ENCODE results near the gene SLC25A1. TPM values are rescaled to one million over a fixed set of nuclear protein-coding genes. Genes with fewer than 3 reads are reported as not detected.

The SLC25A1 gene
- total RNA-seq, 1 donor from 2014 or later: 39.4 TPM

GRCh38 chr22:19180740-19181410 is 2.3 kb upstream of the SLC25A1 start:
- Mint-ChIP-seq H3K27me3 (no peaks in the 10 kb centered on the region), H3K4me1 (peaks cover 21% of the 10 kb centered on the region), H3K27ac (no peak overlapping the region), H3K9me3 (no peaks in the 10 kb centered on the region), H3K36me3 (ENCODE audit: low read depth) (peaks cover 1% of the 10 kb centered on the region), H3K4me3 (no peak overlapping the region)
- intact Hi-C loops (cut with micrococcal nuclease): no loop called here
- no peak for DNase-seq

GRCh38 chr22:19180234-19180633 is 1.7 kb upstream of the SLC25A1 start:
- intact Hi-C loops (cut with micrococcal nuclease): no loop called here
- H3K27ac Mint-ChIP-seq: no peak overlapping the region
- H3K9me3 Mint-ChIP-seq: no peaks in the 10 kb centered on the region
- H3K4me1 Mint-ChIP-seq: peaks cover 23% of the 10 kb centered on the region
- peaks cover 1% of the 10 kb centered on the region for H3K36me3 Mint-ChIP-seq (ENCODE audit: low read depth)
- H3K4me3 Mint-ChIP-seq: no peak overlapping the region
- H3K27me3 Mint-ChIP-seq: no peaks in the 10 kb centered on the region
- DNase-seq: no peak

- intact Hi-C loops (cut with micrococcal nuclease): loop anchor here (1.0 to 5.0 kb wide), 4 partner anchors 35 to 269 kb away; partner anchors contain the start of genes CLTCL1, ESS2, HIRA and MRPL40
- peak; percentile 85 for DNase-seq
- H3K9me3 Mint-ChIP-seq: no peaks in the 10 kb centered on the region
- peaks cover 23% of the 10 kb centered on the region for H3K4me1 Mint-ChIP-seq
- peak overlapping the region; percentile 83 for H3K4me3 Mint-ChIP-seq
- H3K27me3 Mint-ChIP-seq: no peaks in the 10 kb centered on the region
- peak overlapping the region; percentile 70 for H3K27ac Mint-ChIP-seq
- peaks cover 1% of the 10 kb centered on the region for H3K36me3 Mint-ChIP-seq (ENCODE audit: low read depth)
Observed at GRCh38 chr22:19179497-19180048, 1.0 kb upstream of the SLC25A1 start.

- H3K4me1 Mint-ChIP-seq: peaks cover 28% of the 10 kb centered on the region
Observed at GRCh38 chr22:19178065-19178656, 375 bp downstream of the SLC25A1 start.

GRCh38 chr22:19177164-19178064 is 1.1 kb downstream of the SLC25A1 start:
- no peak overlapping the region for H3K27ac Mint-ChIP-seq
- peaks cover 33% of the 10 kb centered on the region for H3K4me1 Mint-ChIP-seq
- no peaks in the 10 kb centered on the region for H3K27me3 Mint-ChIP-seq
- peaks cover 7% of the 10 kb centered on the region for H3K36me3 Mint-ChIP-seq (ENCODE audit: low read depth)
- intact Hi-C loops (cut with micrococcal nuclease): loop anchor here (1.0 to 5.0 kb wide), 3 partner anchors 55 to 302 kb away; partner anchors contain the start of genes CDC45, DGCR2, HIRA and MRPL40
- peak; percentile 57 for DNase-seq
- peak overlapping the region; percentile 72 for H3K4me3 Mint-ChIP-seq
- H3K9me3 Mint-ChIP-seq: no peaks in the 10 kb centered on the region

More at GRCh38 chr22:19178065-19178656, 375 bp downstream of the SLC25A1 start:
- H3K27ac Mint-ChIP-seq: no peak overlapping the region
- H3K4me3 Mint-ChIP-seq: peak overlapping the region; percentile 72
- peak; percentile 91 for DNase-seq
- H3K36me3 Mint-ChIP-seq (ENCODE audit: low read depth): peaks cover 5% of the 10 kb centered on the region
- H3K9me3 Mint-ChIP-seq: no peaks in the 10 kb centered on the region
- intact Hi-C loops (cut with micrococcal nuclease): loop anchor here (1.0 to 5.0 kb wide), 3 partner anchors 56 to 301 kb away; partner anchors contain the start of genes CDC45, DGCR2, HIRA and MRPL40
- no peaks in the 10 kb centered on the region for H3K27me3 Mint-ChIP-seq

GRCh38 chr22:19176732-19177131 is 1.8 kb downstream of the SLC25A1 start:
- peak; percentile 59 for DNase-seq
- intact Hi-C loops (cut with micrococcal nuclease): loop anchor here (5.0 kb wide), 1 partner anchor 256 kb away; the partner anchor contains the start of genes HIRA and MRPL40
- peaks cover 31% of the 10 kb centered on the region for H3K4me1 Mint-ChIP-seq
- H3K4me3 Mint-ChIP-seq: peak overlapping the region; percentile 72
- H3K36me3 Mint-ChIP-seq (ENCODE audit: low read depth): peaks cover 11% of the 10 kb centered on the region
- H3K27me3 Mint-ChIP-seq: no peaks in the 10 kb centered on the region
- H3K27ac Mint-ChIP-seq: no peak overlapping the region
- no peaks in the 10 kb centered on the region for H3K9me3 Mint-ChIP-seq

GRCh38 chr22:19176175-19176643 is 2.3 kb downstream of the SLC25A1 start:
- H3K27me3 Mint-ChIP-seq: no peaks in the 10 kb centered on the region
- no peak overlapping the region for H3K27ac Mint-ChIP-seq
- DNase-seq: no peak
- intact Hi-C loops (cut with micrococcal nuclease): loop anchor here (5.0 kb wide), 1 partner anchor 256 kb away; the partner anchor contains the start of genes HIRA and MRPL40
- no peaks in the 10 kb centered on the region for H3K9me3 Mint-ChIP-seq
- H3K36me3 Mint-ChIP-seq (ENCODE audit: low read depth): peaks cover 13% of the 10 kb centered on the region
- H3K4me3 Mint-ChIP-seq: peak overlapping the region; percentile 72
- H3K4me1 Mint-ChIP-seq: peaks cover 27% of the 10 kb centered on the region

- Mint-ChIP-seq H3K4me3 (no peak overlapping the region), H3K27ac (no peak overlapping the region), H3K9me3 (no peaks in the 10 kb centered on the region), H3K27me3 (peaks cover 3% of the 10 kb centered on the region), H3K36me3 (ENCODE audit: low read depth) (peaks cover 13% of the 10 kb centered on the region), H3K4me1 (peaks cover 30% of the 10 kb centered on the region)
- no peak for DNase-seq
- intact Hi-C loops (cut with micrococcal nuclease): loop anchor here (5.0 kb wide), 1 partner anchor 257 kb away; the partner anchor contains the start of genes HIRA and MRPL40
Observed at GRCh38 chr22:19175602-19176174, 2.8 kb downstream of the SLC25A1 start.

GRCh38 chr22:19175026-19175601 is 3.4 kb downstream of the SLC25A1 start:
- peaks cover 14% of the 10 kb centered on the region for H3K36me3 Mint-ChIP-seq (ENCODE audit: low read depth)
- no peaks in the 10 kb centered on the region for H3K9me3 Mint-ChIP-seq
- H3K27me3 Mint-ChIP-seq: peaks cover 9% of the 10 kb centered on the region
- peaks cover 36% of the 10 kb centered on the region for H3K4me1 Mint-ChIP-seq
- no peak overlapping the region for H3K4me3 Mint-ChIP-seq
- intact Hi-C loops (cut with micrococcal nuclease): loop anchor here (5.0 kb wide), 1 partner anchor 257 kb away; the partner anchor contains the start of genes HIRA and MRPL40
- no peak overlapping the region for H3K27ac Mint-ChIP-seq
- DNase-seq: no peak

- DNase-seq: no peak
- no peak overlapping the region for H3K4me3 Mint-ChIP-seq
- no peaks in the 10 kb centered on the region for H3K9me3 Mint-ChIP-seq
- no peak overlapping the region for H3K27ac Mint-ChIP-seq
- H3K27me3 Mint-ChIP-seq: peaks cover 14% of the 10 kb centered on the region
- intact Hi-C loops (cut with micrococcal nuclease): loop anchor here (5.0 kb wide), 1 partner anchor 258 kb away; the partner anchor contains the start of genes HIRA and MRPL40
- peaks cover 35% of the 10 kb centered on the region for H3K4me1 Mint-ChIP-seq
- peaks cover 14% of the 10 kb centered on the region for H3K36me3 Mint-ChIP-seq (ENCODE audit: low read depth)
Observed at GRCh38 chr22:19174106-19175025, 4.2 kb downstream of the SLC25A1 start.

GRCh38 chr22:19173047-19174035 is 5.2 kb downstream of the SLC25A1 start:
- Mint-ChIP-seq H3K4me1 (peaks cover 36% of the 10 kb centered on the region), H3K27ac (peak overlapping the region; percentile 95), H3K27me3 (peaks cover 22% of the 10 kb centered on the region), H3K36me3 (ENCODE audit: low read depth) (peaks cover 14% of the 10 kb centered on the region), H3K9me3 (no peaks in the 10 kb centered on the region), H3K4me3 (peak overlapping the region; percentile 93)
- intact Hi-C loops (cut with micrococcal nuclease): no loop called here
- DNase-seq: no peak

All from activated CD4-positive, alpha-beta T cell treated with anti-CD3 and anti-CD28 coated beads, Interleukin-2, amount 10 ng/mL, durations not matched to agents 24 days and 14 days (primary cell).